Esophagus muscularis mucosa (tissue), 4 donors: ENCODE measurements around the gene TSPAN6.

Experiments
- CTCF ChIP-seq, 3 experiments: fragments of 200-600 bp in 2 of 3; fragments of 450-650 bp in 1 of 3; sonication (generic) in 2 of 3; IDR thresholded peaks; one replicate each; pipeline ENCODE4 v1.5.1; 2017 to 2019; ENCODE audit warnings: antibody characterized with exemption in 3 of 3, mild to moderate bottlenecking in 2 of 3, moderate library complexity in 1 of 3
- EP300 ChIP-seq: sonication (generic); formaldehyde crosslinking; IDR thresholded peaks from one replicate; pipeline ENCODE4 v1.6.1; 2017; ENCODE audit warnings: antibody characterized with exemption
- POLR2A ChIP-seq: fragments of 450-650 bp; IDR thresholded peaks from one replicate; pipeline ENCODE4 v1.6.1; 2017; ENCODE audit warnings: antibody characterized with exemption, moderate library complexity, mild to moderate bottlenecking, low read depth
- POLR2AphosphoS5 ChIP-seq, 2 donors: sonication (generic); formaldehyde crosslinking; IDR thresholded peaks; one replicate each; pipeline ENCODE4 v1.6.1; 2017; ENCODE audit warnings: antibody characterized with exemption in 2 of 2

GRCh38 chrX:100662170-100662569, 25.6 kb upstream of the TSPAN6 start:
- TF ChIP-seq POLR2AphosphoS5 (IDR thresholded peaks at IDR 0.05) = no peak
- TF ChIP-seq CTCF (IDR thresholded peaks at IDR 0.05) = no peak
- no peak for TF ChIP-seq EP300
- TF ChIP-seq POLR2A = no peak
